ENCODE data around the gene ABCB1. TPM values are rescaled to one million over a fixed set of nuclear protein-coding genes. Genes with fewer than 3 reads are reported as not detected.

The ABCB1 gene
- total and polyA plus RNA-seq, 9 of the 15 experiments (the other 6 are each of a cell fraction or from before 2014, with no cell fraction given) = 0.03 to 0.86 (median 0.52) TPM

DNA sequence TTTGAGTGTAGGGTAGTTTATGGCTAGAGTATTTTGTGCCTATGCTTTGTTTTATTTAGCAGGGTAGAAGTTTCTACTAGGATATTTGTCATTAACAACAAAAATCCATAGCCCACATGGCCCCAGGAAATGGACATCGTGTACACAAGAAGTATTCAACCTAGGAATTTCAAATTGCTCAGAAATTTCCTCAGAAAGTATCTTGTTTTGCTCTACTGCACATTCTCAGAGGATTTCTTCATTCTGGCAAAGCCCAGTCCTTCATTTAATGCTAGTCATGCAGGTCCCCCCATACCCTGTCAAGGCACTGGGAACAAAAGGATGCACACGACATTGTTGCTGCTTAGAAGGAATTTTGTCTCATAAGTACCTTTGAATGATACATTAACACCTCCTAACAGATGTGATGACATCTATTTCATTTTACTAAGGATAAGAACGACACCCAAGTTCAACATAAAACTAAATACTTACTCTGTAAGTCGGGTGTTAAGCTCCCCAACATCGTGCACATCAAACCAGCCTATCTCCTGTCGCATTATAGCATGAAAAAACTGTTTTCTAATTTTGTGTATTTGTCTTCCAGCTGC, 34.3 kb downstream of the ABCB1 start:
- Histone ChIP-seq H3K9me1 (ENCODE audit: control insufficient read depth, insufficient read depth, low read length) (no peaks in the 10 kb centered on the region), H3K4me1 (replicated peaks in 1 of 2; ENCODE audit: control insufficient read depth in 2 of 2, insufficient read depth in 2 of 2, low read length in 2 of 2) (no peaks in the 10 kb centered on the region), H3K9ac (ENCODE audit: insufficient read depth in 1 of 2, low read depth in 2 of 2, low read length in 2 of 2) (no peak overlapping the region), H3K79me2 (ENCODE audit: control insufficient read depth, insufficient read depth, low read length) (no peaks in the 10 kb centered on the region), H3K27me3 (ENCODE audit: control insufficient read depth in 2 of 2, insufficient read depth in 2 of 2, low read length in 2 of 2) (no peaks in the 10 kb centered on the region), H3K9me3 (replicated peaks; ENCODE audit: control insufficient read depth, insufficient read depth, low read depth, low read length) (no peaks in the 10 kb centered on the region), H3K4me2 (ENCODE audit: insufficient read depth, low read length) (no peak overlapping the region), H3K4me3 (no peak overlapping the region), H3K36me3 (ENCODE audit: control insufficient read depth, insufficient read depth, low read length) (no peaks in the 10 kb centered on the region), H2AFZ (ENCODE audit: low read depth, low read length) (no peak overlapping the region), H4K20me1 (replicated peaks; ENCODE audit: control insufficient read depth, insufficient read depth, low read length) (no peaks in the 10 kb centered on the region), H3K27ac (ENCODE audit: extremely low read depth, low read depth, low read length) (no peak overlapping the region)
- TF ChIP-seq ZNF644 (tag; IDR thresholded peaks at IDR 0.05; ENCODE audit: low read depth) (no peak), ARID2 (IDR thresholded peaks at IDR 0.05) (no peak), SIN3A (IDR thresholded peaks at IDR 0.05; ENCODE audit: borderline replicate concordance in 2 of 2, control insufficient read depth in 1 of 2, low read depth in 2 of 2, low read length in 2 of 2) (no peak), PHF21A (IDR thresholded peaks at IDR 0.05; ENCODE audit: borderline replicate concordance, low read depth) (no peak)
- FAIRE-seq (no peak), ATAC-seq (no peak), DNase-seq (ENCODE audit: extremely low read depth in 1 of 4, low spot score in 3 of 4) (no peak)
- 0% methylated on average over 6 of the region's 6 CpGs for WGBS (ENCODE audit: insufficient coverage, low coverage, missing lambda C conversion rate)
- no TSS peak for BruUV-seq (replicated peaks)
- in situ Hi-C loops (cut with MboI) = no loop called here
- intact Hi-C loops (cut with micrococcal nuclease) = no loop called here
- POLR2A ChIA-PET = no interaction called here
- CTCF ChIA-PET (ENCODE audit: low intra/inter-chr PET ratio) = no interaction called here

DNA sequence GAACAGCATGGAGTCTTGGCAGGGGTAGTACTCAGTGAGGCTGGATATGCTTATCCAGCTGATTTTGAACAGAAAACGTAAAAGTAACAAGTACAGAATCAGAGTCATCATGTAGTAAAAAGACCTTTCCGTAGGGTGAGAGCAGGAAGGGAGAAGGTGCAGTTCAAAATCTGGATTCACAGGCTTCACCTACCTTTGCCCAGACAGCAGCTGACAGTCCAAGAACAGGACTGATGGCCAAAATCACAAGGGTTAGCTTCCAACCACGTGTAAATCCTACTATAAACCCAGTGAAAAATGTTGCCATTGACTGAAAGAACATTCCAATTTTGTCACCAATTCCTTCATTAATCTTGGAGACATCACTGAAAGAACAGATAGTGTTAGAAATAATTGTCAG, 34.8 kb downstream of the ABCB1 start:
- Histone ChIP-seq H3K79me2 (ENCODE audit: control insufficient read depth, insufficient read depth, low read length) (no peaks in the 10 kb centered on the region), H3K4me3 (no peak overlapping the region), H3K36me3 (ENCODE audit: control insufficient read depth, insufficient read depth, low read length) (no peaks in the 10 kb centered on the region), H3K9me3 (replicated peaks; ENCODE audit: control insufficient read depth, insufficient read depth, low read depth, low read length) (no peaks in the 10 kb centered on the region), H3K27ac (ENCODE audit: extremely low read depth, low read depth, low read length) (no peak overlapping the region), H3K27me3 (ENCODE audit: control insufficient read depth in 2 of 2, insufficient read depth in 2 of 2, low read length in 2 of 2) (no peaks in the 10 kb centered on the region), H4K20me1 (replicated peaks; ENCODE audit: control insufficient read depth, insufficient read depth, low read length) (no peaks in the 10 kb centered on the region), H3K9me1 (ENCODE audit: control insufficient read depth, insufficient read depth, low read length) (no peaks in the 10 kb centered on the region), H3K4me1 (replicated peaks in 1 of 2; ENCODE audit: control insufficient read depth in 2 of 2, insufficient read depth in 2 of 2, low read length in 2 of 2) (no peaks in the 10 kb centered on the region), H3K9ac (ENCODE audit: insufficient read depth in 1 of 2, low read depth in 2 of 2, low read length in 2 of 2) (no peak overlapping the region), H2AFZ (ENCODE audit: low read depth, low read length) (no peak overlapping the region), H3K4me2 (ENCODE audit: insufficient read depth, low read length) (no peak overlapping the region)
- DNase-seq (ENCODE audit: extremely low read depth in 1 of 4, low spot score in 3 of 4) (no peak), FAIRE-seq (no peak), ATAC-seq (no peak)
- no TSS peak for BruUV-seq (replicated peaks)
- in situ Hi-C loops (cut with MboI) = no loop called here
- WGBS (ENCODE audit: insufficient coverage, low coverage, missing lambda C conversion rate) = 0% methylated on average over 3 of the region's 3 CpGs
- ChIA-PET POLR2A (no interaction called here), CTCF (ENCODE audit: low intra/inter-chr PET ratio) (no interaction called here)
- intact Hi-C loops (cut with micrococcal nuclease) = no loop called here
- TF ChIP-seq HLTF (IDR thresholded peaks at IDR 0.05) (no peak), CEBPZ (IDR thresholded peaks at IDR 0.05; ENCODE audit: borderline replicate concordance, low read depth, low read length) (no peak), ZNF395 (CRISPR knock-in tag; IDR thresholded peaks at IDR 0.05) (no peak), RBM25 (IDR thresholded peaks at IDR 0.05; ENCODE audit: low read depth, low read length, severe bottlenecking) (no peak)

Measured in K562 (cell line).